ELR (cell line): ENCODE results near the gene PSMG1.
A peak's percentile ranks its signal among the peaks of the same experiment; 100 is the strongest.
"Not testable (repeated sequence)": the region's sequence is repeated elsewhere in the genome, so short reads cannot be mapped to it uniquely, and the experiment has no call there.

ENCODE experiments used
- DNase-seq: peaks from one replicate; pipeline ENCODE4 v3.0.0-alpha.2; 2015; ENCODE audit warnings: low read depth

PSMG1 gene

DNA sequence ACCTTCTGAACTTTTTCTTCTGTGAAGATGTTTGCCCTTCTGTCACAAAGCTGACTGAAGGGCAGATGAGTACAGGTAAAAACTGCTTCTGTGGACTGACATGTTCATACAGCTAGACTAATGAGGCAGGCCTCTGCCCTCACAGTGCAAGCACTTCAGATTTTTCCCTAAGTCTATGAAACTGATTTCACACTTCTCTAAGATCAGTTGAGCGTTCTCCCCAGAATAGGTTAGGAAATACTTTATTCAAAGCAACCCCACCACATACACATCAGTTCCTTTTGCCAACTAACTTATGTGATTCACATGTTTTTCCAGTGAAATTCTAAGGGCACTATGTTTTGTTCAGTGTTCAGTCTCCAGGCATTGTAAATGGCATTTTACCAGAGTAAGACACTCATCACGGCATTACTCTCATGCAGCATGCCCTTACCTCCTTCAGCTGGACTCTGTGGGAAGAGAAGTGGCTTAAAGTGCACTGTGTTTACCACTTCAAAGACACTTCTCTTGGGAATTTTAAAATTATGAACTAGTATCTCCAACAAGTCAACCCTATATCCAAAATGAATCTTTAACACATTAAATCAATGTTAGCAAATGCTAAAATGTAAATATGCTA is 5.4 kb upstream of the PSMG1 start:
- DNase-seq, result no peak

DNA sequence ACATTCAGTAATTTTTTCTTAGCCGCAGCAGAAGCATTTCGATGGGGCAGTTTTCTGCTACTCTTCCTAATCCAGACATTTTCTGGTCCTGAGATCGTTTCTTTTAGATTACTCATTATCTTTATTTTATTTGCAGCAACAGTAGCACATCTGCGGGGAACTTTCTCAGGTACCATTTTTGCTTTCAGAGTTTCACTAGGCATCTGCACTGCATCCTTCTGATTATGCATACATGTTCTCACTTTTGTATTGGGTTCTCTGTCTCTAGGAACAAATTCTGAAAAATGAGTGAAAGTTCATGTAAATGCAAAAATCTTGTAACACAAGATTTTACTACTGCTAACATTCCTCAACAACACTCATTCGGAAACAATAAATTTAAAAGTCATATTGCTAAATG is 3.9 kb upstream of the PSMG1 start:
- no peak for DNase-seq

DNA sequence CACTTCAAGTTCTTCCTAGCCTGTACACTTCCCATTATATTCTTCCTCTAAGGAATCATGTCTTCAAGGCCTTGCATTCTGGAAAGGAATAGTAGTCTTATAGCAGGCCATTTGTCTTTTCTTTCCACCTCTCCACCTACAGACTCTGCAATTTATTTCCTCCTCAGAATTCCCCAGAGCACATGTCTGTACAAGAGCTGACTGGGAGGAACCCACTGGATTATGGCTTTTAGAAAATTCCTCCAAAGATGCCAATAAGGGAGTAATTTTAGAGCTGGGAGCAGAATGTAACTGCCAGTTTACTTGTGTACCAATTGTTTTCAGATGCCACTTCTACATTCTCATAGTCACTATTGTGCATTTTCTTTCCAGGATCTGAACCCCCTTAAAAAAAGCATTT is 3.4 kb upstream of the PSMG1 start:
- DNase-seq, result no peak

DNA sequence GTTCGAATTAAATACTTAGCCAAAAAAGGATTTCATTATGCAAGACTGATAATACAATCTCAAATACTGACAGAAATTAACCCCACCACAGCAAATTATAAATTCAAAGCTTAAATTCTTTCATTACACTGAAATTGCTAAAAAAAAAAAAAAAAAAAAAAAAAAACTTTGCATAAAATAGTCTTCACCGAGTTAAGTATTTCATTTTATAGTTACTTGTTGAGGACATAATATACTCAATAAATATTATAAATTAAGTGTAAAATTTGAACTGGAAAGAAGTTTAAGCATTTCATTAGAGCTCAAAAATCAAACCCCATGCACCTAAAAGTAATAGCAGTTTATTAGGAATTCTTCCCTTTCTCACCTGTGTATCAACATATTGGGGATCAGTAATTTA is 1.9 kb upstream of the PSMG1 start:
- DNase-seq, result no peak

DNA sequence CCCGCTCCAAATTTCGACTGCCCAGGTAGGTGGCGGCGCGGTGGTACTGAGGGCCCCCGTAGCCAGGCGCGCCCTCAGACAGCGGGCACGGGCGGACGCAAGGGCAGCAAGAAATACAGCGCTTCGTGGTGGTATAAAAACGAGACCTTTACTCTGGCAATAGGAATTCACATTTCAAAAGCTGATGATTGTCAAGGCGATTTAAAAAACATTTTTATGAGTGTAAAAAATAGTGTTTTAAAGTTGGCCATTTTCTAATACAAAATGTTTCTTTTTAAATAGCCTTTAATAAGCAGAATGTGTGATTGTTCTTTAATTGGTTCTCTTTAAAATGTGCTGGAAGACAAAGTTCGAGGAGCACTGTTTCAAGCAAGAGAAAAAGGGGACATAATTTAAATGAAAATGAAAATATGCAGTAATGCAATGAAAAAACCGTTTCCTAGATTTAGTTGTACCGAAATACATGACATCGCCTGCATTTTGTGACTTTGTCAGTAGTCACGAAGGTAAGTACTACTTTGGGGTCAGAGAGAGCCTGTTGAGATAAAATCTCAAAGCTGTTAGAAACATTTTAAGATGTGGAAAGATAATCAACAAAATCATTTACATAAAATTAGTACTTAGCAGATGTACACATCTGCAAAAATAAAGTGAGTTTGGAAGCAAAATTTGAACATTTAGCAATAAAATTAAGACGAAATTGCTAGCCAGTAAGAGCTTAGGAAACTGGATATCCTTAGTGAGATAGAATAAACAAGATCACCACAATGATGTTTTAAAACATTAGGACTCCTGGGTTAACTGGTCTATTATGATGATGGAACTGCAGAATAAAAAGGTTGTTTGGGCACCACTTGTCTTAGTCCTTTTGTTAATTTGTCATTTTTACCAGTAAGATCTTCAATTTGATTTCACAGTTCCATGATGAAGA is 1.1 kb upstream of the PSMG1 start:
- DNase-seq, result peak; percentile 18

DNA sequence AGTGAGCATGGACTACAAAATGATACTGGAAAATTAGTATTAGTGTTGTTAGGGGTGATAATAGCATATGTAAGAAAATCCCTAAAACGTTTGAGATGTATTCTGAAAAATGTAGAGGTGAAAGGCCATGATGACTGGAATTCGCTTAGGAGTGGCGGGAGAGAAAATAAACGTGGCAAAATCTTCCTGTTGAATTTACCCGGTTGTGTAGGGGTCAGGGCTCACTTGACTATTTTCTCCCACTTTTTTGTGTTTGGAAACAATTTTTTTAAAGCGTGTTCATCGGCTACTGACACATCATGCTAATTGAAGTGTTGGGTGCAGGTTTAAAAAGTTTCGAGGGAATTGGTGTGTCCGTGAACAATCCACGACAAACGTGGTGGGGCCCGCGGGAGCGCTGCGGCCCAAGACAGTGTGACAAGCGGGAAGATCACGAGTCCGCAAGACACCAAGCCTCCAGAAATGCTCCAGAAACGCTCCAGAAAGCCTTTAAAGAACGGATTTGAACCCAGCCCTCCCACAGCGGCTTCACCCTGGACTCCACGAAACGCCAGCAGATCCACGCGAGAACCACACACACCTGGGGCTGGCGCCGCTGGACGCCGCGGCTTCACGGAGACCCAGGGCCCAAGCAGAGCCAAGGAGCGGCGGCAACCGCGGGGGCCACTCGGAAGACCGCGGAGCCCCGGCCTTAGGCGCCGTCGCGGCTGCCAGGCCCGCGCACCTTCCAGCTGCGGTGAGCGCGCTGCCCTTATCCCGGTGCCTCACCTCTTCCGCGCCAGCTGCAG is 573 bp downstream of the PSMG1 start:
- DNase-seq, result peak; percentile 44

DNA sequence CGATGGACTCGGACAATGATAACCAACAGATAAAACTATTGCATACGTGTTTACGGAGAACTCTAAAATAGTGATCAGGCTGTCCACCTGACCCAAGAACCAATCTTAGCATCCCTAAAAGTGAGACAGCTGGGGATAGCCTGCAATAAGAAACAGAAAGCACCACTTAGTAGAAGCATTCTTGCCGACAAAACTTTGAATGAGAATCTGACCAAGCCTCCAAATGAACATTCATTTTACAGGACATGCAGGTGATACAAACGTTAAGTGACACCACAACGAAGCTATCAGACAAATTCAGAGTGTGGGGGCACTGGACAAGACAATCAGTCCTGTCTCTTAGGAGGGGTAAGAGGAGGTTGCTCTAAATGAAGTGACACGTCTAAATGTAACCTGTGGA is 1.2 kb downstream of the PSMG1 start:
- DNase-seq, result peak; percentile 3

DNA sequence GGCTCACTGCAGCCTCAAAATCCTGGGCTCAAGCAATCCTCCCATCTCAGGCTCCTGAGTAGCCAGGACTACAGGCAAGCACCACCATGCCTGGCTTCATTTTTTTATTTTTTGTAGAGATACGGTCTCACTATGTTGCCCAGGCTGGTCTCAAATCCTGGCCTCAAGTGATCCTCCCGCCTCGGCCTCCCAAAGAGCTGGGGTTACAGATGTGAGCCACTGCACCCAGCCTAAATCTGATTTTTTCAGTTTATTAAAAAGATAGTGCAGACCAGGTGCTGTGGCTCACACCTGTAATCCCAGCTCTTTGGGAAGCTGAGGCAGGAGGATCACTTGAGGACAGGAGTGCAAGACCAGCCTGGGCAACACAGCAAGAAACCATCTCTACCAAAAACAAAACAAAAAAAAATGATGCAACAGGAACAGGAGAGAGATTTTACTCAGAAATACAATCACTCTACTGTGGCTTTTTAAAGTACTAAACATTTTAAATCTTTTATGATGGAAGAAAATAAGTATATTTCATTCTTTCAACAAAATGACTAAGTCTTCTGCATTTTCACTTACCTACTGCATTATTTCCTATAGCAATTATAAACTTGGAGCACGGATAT is 1.9 kb downstream of the PSMG1 start:
- DNase-seq, result no peak

DNA sequence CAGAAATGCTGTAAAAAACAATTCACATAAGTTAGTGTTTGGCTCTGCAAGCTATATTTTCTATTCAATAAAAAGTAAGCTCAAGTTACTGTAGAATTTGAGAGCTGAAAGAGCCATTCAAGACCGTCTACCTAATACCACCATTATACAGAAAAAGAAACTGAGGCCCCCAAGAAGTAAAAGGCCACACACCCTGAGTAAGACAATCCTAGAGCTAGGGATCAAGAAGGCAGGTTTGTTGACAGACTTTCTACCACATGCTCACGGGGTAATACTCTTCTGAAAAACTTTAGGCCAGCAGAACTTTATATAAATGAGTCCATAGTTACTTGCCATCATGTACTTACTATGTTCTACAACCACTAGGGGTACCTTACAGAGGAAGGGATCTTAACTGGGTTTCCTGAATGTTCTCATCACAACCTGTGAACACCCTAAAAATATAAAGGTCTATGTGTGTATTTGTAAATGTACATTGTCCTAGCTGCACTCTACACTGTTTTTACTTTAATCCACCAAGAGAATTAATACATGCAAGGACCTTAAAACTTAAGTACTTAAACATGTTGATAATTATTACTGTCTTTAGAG is 2.7 kb downstream of the PSMG1 start:
- peak; percentile 49 for DNase-seq

DNA sequence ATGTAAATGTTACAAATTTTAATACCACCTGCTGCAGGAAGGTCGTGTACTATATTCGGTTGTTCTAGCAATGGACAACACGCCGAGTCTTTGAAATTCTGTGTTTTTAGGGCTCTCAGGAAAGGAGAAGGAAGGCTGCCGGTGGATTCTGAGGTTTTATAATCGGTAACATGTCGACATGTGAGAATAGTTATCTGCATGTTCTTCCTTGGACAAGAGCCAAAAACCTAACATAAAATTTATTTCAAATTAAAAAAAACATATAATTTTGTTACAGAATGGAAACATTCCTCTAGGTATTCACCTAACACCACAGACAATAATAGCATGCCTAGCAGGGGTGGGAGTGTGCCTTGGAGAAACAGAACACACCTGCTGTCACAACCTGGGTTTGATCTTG is 4.8 kb downstream of the PSMG1 start:
- DNase-seq, result no peak

DNA sequence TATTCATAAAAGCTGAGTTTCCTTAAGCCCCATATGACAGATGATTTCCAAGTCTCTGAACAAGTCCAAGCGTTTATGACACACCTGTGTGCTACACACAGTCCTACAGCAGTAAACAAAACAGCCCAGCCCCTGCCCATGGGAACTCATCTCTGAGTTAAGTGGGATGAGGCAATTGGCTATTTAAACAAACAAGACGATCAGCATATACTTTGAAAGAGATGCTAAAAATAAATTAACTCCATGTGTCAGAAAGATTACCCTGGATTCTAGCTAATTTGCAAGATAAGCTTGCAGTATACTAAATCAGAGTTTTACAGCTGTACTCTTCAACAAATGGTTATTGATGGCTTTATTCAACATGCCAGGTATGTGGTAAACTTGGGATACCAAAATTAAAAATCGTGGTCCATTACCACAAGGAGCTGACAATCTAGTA is 7.0 kb downstream of the PSMG1 start:
- DNase-seq, result no peak

DNA sequence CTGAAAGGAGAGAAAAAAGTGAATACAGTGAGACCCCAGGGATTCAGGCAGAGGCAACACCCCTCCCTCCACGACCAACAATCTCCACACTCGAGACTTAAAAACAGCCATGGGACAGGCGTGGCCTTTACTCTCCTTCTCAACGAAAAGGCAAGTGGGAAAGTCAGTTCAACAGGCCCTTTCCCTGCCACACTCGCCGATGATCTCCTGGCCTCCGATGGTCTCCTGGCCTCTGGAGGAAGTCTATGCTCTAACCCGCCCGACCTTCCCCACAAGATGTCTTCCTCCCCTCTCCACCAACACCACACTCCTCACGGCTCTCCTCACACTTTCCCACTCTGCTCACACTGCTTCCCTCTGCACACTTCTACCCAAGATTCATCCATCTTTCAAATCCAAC is 7.6 kb downstream of the PSMG1 start:
- DNase-seq, result no peak

DNA sequence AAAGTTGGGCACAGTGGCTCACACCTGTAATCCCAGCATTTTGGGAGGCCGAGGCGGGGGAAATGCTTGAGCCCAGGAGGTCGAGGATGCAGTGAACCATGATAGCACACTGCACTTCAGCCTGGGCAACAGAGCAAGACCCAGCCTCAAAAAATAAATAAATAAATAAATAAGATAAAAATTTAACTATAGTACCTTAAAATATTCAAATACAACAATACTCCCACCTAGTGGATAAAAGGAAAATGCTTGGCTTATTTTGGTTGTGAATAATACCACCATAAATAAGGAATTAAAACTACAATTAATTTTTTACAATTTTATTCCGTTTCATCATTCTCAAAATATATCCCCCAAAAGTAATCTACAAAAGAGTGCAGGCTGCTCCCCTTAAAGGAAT is 8.1 kb downstream of the PSMG1 start:
- peak; percentile 56 for DNase-seq

DNA sequence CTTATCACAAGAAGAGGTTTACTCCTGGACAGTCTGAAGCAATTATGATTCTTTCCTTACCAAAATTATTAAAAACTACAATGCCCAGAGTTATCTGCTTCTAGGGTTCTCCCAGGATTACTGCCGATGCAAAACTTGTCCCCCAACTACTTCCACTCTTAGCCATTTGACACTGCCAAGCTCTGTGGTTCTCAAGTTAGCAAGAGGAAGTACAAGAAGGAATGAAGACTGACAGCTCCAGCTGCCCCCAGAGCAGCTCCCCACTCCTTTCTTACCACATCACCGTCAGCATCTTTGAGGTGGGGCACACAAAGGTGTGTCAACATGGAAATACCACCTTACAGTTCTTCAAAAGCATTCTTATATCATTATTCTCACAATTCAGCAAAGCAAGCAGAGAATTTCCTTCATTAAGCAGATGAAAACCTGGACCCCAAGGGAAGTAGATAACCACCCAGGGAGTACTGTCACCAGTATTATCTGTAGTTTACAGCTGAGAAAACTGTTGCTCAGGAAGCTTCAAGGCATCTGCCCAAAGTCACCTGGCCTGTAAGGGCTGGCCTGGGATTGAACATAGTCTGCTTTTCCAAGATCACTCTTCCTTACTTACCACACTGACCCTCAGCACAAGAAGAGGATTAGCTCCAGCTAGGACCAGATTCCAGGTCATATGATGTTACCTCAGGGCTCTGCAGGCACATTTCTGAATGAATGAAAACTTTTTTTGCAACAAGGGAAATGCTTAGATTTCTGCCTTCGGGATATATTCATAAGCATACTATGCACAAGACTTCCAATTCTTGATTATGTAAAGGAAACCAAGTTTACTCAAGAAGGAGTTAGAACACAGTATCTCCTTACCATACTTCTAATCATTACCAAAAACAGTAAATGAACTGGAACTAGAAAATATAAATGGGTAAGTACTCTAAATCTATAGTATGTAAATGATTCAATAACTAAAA is 9.3 kb downstream of the PSMG1 start:
- DNase-seq, result no peak

DNA sequence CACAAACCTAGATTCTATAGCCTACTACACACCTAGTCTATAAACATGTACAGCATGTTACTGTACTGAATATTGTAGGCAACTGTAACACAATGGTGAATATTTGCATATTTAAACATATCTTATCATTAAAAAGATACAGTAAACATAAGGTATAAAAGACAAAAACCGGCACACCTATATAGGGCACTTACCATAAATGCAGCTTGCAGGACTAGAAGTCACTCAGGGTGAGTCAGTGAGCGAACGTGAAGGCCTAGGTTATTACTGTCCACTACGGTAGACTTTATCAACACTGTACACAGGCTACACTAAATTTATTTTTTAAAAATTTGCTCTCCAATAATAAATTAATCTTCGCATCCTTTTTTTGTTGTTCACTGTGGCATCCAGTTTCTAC is 13.3 kb downstream of the PSMG1 start:
- no peak for DNase-seq

DNA sequence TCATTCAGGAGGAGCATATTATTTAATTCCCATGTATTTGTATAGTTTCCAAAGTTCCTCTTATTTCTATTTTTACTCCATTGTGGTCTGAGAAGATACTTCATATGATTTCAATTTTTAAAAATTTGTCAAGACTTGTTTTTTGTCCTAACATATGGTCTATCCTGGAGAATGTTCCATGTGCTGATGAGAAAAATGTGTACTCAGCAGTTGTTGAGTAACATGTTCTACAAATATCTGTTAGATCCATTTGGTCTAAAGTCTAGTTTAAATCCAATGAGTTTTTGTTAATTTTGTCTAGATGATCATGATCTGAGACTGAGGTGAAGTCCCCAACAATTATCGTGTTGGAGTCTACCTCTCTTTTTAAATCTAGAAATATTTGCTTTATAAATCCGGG is 14.5 kb downstream of the PSMG1 start:
- no peak for DNase-seq

DNA sequence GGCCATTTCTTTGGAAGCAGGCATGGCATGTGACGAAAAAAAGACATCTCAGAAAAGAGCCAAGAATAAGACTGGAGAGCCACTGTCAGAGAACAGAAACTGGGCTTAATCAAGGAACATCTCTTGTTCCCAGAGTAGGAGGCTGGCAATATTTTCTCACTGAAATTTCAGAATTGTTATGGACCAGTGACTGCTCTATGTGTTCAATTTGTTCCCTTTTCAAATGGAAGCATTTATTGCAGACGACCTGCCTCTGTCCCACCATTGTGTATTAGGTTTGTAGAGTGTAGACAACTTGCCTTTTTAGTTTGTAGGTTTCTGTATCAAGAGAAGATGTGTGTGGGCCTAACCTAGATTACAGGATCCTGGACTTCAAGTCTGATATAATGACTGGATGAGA is 18.7 kb downstream of the PSMG1 start:
- no peak for DNase-seq

DNA sequence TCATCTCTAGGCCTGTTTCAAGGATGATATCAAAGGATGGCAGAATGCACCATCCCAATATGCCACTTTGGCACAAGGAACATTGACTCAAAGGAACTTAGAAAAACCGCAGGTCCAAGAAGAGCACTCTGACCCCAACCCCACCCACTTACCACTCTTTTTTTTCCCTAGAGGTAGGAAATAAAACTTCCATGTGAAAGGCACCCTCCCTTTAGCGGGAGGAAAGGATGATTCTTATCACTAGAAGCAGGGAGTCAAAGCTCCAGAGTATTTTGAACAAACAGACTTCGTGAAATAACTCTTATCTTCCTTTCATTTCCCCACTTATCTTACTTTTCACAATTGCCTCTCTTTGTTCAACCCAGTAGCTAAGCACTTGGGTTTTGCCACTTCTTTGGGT is 22.2 kb downstream of the PSMG1 start:
- DNase-seq, result no peak

DNA sequence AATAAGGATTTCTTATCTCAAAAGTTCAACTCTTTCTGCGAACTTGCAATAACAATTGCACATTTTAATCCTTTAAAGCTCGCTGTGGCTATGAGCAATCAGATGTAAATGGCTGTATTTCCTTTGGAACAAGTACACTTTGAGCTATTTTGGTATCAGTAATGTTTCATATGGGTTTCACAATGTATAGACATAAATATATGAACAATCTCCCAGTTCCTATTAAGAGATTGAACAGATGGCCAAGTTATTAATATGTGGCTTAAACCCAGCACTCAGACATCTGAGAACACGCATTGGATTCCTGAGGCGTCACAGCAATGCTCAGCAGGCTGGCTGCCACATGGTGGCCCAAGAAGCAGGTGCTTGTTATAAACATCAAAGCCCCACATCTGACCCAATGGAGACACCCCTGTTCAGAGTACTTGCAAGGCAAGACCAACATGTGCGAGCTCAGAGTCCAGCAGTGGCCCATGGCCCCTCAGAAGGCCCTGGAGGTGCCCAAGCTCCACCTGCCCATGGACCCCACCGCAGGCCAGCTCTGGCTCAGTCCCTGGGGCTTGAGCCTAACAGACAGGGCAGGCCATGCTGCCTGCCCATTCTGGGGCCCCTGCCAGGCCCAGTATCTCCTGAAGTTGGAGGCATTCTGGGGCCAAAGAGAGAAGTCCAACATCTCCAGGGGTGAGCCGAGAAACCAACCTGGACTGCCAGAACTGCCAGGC is 23.7 kb downstream of the PSMG1 start:
- DNase-seq, result no peak

DNA sequence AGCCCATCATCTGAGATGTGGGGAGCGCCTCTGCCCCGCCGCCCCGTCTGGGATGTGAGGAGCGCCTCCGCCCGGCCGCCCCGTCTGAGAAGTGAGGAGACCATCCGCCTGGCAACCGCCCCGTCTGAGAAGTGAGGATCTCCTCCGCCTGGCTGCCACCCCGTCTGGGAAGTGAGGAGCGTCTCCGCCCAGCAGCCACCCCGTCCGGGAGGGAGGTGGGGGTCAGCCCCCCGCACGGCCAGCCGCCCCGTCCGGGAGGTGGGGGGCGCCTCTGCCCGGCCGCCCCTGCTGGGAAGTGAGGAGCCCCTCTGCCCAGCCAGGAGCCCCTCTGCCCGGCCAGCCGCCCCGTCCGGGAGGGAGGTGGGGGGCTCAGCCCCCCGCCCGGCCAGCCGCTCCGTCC is 26.0 kb downstream of the PSMG1 start:
- DNase-seq, result not testable (repeated sequence)
